CD4-positive, CD25-positive, alpha-beta regulatory T cell (primary cell): Measurements from ENCODE around the gene PTAR1. TPM values are rescaled to one million over a fixed set of nuclear protein-coding genes. Genes with fewer than 3 reads are reported as not detected.

Experiments used
- ATAC-seq, 2 donors: fragments of 150-1000 bp; cut with Tn5 transposase; one replicate each; pipeline ENCODE4 v1.10.0; 2021; ENCODE audit warnings: low read depth in 2 of 2, moderate number of reproducible peaks in 2 of 2, moderate library complexity in 1 of 2
- DNase-seq, 3 donors: peaks; one replicate each; pipeline versions ENCODE4 v3.0.0 to v3.0.0-alpha.2; 2012 to 2022; ENCODE audit warnings: mixed read lengths in 1 of 3
- H3K27ac ChIP-seq: one replicate; pipeline ENCODE4 v1.7.0; 2013; ENCODE audit warnings: mild to moderate bottlenecking, low read length; ENCODE audit not compliant: insufficient read depth, poor library complexity, severe bottlenecking
- H3K27me3 ChIP-seq: one replicate; pipeline ENCODE4 v1.7.0; 2013; ENCODE audit warnings: low read length; ENCODE audit not compliant: control insufficient read depth, insufficient read depth
- H3K36me3 ChIP-seq: one replicate; pipeline ENCODE4 v1.7.0; 2013; ENCODE audit warnings: mild to moderate bottlenecking, low read length, moderate library complexity; ENCODE audit not compliant: control insufficient read depth, insufficient read depth
- H3K4me1 ChIP-seq: 2 replicates; pipeline ENCODE4 v1.7.0; 2013; ENCODE audit warnings: mild to moderate bottlenecking, low read length; ENCODE audit not compliant: insufficient read depth, control insufficient read depth, poor library complexity, severe bottlenecking
- H3K4me3 ChIP-seq: one replicate; pipeline ENCODE4 v1.7.0; 2013; ENCODE audit warnings: low read depth, mild to moderate bottlenecking, low read length, moderate library complexity
- H3K9me3 ChIP-seq, 2 experiments: 1 replicate in 1 of 2; 2 replicates in 1 of 2; pipeline ENCODE4 v1.7.0; 2013; ENCODE audit warnings: low read length in 2 of 2, mild to moderate bottlenecking in 1 of 2, moderate library complexity in 1 of 2; ENCODE audit not compliant: control insufficient read depth in 2 of 2
- H3K27ac Mint-ChIP-seq, 3 donors: one replicate each; pipeline ENCODE4 v1.8.0; 2020 to 2022; ENCODE audit warnings: mild to moderate bottlenecking in 3 of 3, mixed read lengths in 3 of 3, moderate library complexity in 2 of 3
- H3K27me3 Mint-ChIP-seq: one replicate; pipeline ENCODE4 v1.8.0; 2022; ENCODE audit warnings: mild to moderate bottlenecking, mixed read lengths
- H3K36me3 Mint-ChIP-seq: one replicate; pipeline ENCODE4 v1.8.0; 2020; ENCODE audit warnings: mixed read lengths
- H3K4me1 Mint-ChIP-seq, 4 donors: one replicate each; pipeline ENCODE4 v1.8.0; 2020 to 2022; ENCODE audit warnings: mixed read lengths in 4 of 4, mild to moderate bottlenecking in 1 of 4
- H3K4me3 Mint-ChIP-seq, 4 donors: one replicate each; pipeline ENCODE4 v1.8.0; 2020 to 2022; ENCODE audit warnings: mild to moderate bottlenecking in 4 of 4, mixed read lengths in 4 of 4, moderate library complexity in 3 of 4
- H3K9me3 Mint-ChIP-seq, 7 donors: one replicate each; pipeline ENCODE4 v1.8.0; 2020 to 2022; ENCODE audit warnings: mixed read lengths in 7 of 7, mild to moderate bottlenecking in 3 of 7, moderate library complexity in 2 of 7
- polyA plus RNA-seq, 4 donors: library from polyadenylated mRNA; unstranded; fragments of 300-500 nt; fragmentation: Illumina TruSeq; gene quantifications; one replicate each; pipeline ENCODE4 v1.2.3, GENCODE V29; 2021
- total RNA-seq: library from RNA; stranded (reverse); gene quantifications from one replicate; pipeline ENCODE4 v1.2.3, GENCODE V29; 2022

PTAR1 gene
- total and polyA plus RNA-seq, 5 donors from 2014 or later = 11.6 to 85.3 (median 16.7) TPM

DNA sequence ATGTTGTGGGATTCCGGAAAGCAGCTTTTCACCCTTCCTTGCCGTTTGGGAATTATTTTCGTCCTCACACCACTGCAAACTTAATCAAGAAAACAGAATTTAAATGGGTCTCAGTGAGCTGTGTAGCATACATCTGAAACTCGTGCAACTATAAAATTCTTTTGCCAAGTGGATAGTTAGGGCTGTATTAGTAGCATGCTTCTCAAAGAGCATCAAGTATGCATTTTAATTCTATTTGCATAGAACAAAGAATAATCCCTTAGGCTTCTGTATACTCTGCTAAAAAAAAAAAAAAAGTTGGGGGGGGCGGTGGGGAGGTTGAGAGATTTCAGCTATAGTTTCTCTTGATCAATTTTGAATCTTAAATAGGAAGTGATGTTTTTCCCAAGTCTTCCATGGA lies 75.9 kb downstream of the PTAR1 start:
- Histone ChIP-seq H3K27me3 (no peaks in the 10 kb centered on the region), H3K4me3 (no peak overlapping the region), H3K4me1 (no peaks in the 10 kb centered on the region), H3K36me3 (no peaks in the 10 kb centered on the region), H3K9me3 (no peaks in the 10 kb centered on the region), H3K27ac (no peak overlapping the region)
- Mint-ChIP-seq H3K36me3 (no peaks in the 10 kb centered on the region), H3K27ac (no peak overlapping the region), H3K4me3 (no peak overlapping the region), H3K9me3 (no peaks in the 10 kb centered on the region), H3K27me3 (no peaks in the 10 kb centered on the region), H3K4me1 (no peaks in the 10 kb centered on the region)
- ATAC-seq = no peak
- DNase-seq = no peak

DNA sequence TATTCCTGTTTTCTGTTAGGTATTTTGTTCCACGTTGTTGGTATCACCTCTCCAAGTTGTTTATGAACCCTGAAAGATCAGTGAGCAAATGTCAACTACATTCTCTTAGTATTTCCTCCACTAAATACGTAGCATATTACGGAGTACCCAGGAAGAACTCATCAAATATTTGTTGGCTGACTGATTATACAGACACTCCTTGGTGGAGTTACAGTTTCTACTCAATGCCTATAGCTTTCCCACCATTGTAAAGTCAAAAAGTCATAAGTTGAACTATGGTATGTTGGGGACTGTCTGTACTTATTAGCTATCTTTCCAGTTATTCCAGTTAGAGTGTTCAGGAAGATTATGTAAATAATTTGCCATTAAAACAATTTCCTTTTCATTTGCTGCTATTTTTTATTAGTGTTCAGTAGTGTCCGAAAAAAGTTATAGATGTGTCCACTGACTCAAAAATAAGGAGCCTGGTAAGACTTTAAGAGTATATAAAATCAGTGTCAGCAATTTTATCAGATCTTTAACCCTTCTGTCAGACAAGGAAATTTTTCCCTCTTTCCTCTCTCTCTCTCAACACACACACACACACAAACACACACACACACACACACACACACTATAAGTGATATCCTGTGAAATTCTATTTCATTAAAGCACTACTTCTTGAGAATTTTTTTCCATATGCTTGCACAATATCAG lies 80.8 kb downstream of the PTAR1 start:
- Histone ChIP-seq H3K4me1 (no peaks in the 10 kb centered on the region), H3K4me3 (no peak overlapping the region), H3K27ac (no peak overlapping the region), H3K27me3 (peaks cover 10% of the 10 kb centered on the region), H3K36me3 (no peaks in the 10 kb centered on the region), H3K9me3 (no peaks in the 10 kb centered on the region)
- peaks cover 22% of the 10 kb centered on the region for H3K27me3 Mint-ChIP-seq
- H3K4me3 Mint-ChIP-seq = no peak overlapping the region
- H3K36me3 Mint-ChIP-seq = no peaks in the 10 kb centered on the region
- ATAC-seq (no peak), DNase-seq (no peak)
- H3K9me3 Mint-ChIP-seq = no peaks in the 10 kb centered on the region
- H3K4me1 Mint-ChIP-seq = peaks cover 0 to 7% (median 3%) of the 10 kb centered on the region in 4 donors
- H3K27ac Mint-ChIP-seq = no peak overlapping the region

DNA sequence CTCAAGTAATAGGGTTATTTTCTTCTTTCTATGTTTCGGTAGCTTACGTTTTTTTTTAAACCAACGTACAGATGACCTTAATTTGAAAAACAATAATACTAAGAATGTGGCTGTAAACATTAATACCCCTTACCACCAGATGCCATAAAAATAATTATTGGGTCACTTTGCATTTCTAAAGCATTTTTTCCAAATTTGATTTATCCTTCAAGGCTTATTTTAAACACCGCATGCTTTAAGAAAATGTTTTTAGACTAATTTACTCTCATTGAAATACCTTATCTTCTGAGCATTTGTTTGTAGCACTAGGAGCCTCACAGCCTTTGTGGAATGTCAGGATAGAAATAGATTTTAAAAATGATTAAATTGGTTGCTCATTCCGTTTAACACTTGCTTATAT lies 81.9 kb downstream of the PTAR1 start:
- ATAC-seq (no peak), DNase-seq (no peak)
- Histone ChIP-seq H3K36me3 (no peaks in the 10 kb centered on the region), H3K4me3 (no peak overlapping the region), H3K9me3 (no peaks in the 10 kb centered on the region), H3K4me1 (peaks cover 3% of the 10 kb centered on the region), H3K27me3 (peaks cover 10% of the 10 kb centered on the region), H3K27ac (no peak overlapping the region)
- Mint-ChIP-seq H3K27ac (no peak overlapping the region), H3K4me3 (no peak overlapping the region), H3K9me3 (no peaks in the 10 kb centered on the region), H3K4me1 (peaks cover 0 to 15% (median 5%) of the 10 kb centered on the region in 4 donors), H3K36me3 (no peaks in the 10 kb centered on the region), H3K27me3 (peaks cover 29% of the 10 kb centered on the region)

DNA sequence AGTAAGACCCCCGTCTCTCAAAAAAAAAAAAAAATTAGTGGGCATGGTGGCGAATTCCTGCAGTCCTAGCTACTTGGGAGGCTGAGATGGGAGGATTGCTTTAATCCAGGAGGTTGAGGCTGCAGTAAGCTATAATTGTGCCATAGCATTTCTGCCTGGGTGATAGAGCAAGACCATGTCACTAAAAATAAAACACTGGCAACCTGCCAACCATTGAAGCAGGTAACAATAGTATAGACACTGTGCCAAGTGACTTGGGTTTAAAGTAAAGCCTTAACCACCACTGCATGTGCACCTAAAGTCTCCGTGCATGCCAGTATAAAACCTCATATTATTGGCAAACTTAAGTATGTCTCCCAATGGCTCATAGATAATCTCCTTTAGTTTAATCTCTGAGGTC lies 84.2 kb downstream of the PTAR1 start:
- H3K4me3 Mint-ChIP-seq = no peak overlapping the region
- Histone ChIP-seq H3K4me3 (no peak overlapping the region), H3K27me3 (peaks cover 16% of the 10 kb centered on the region), H3K36me3 (no peaks in the 10 kb centered on the region), H3K4me1 (peaks cover 11% of the 10 kb centered on the region), H3K9me3 (no peaks in the 10 kb centered on the region), H3K27ac (no peak overlapping the region)
- peaks cover 45% of the 10 kb centered on the region for H3K27me3 Mint-ChIP-seq
- H3K27ac Mint-ChIP-seq = no peak overlapping the region
- ATAC-seq (no peak), DNase-seq (no peak)
- H3K9me3 Mint-ChIP-seq = no peaks in the 10 kb centered on the region
- H3K36me3 Mint-ChIP-seq = no peaks in the 10 kb centered on the region
- peaks cover 0 to 27% (median 6%) of the 10 kb centered on the region in 4 donors for H3K4me1 Mint-ChIP-seq

DNA sequence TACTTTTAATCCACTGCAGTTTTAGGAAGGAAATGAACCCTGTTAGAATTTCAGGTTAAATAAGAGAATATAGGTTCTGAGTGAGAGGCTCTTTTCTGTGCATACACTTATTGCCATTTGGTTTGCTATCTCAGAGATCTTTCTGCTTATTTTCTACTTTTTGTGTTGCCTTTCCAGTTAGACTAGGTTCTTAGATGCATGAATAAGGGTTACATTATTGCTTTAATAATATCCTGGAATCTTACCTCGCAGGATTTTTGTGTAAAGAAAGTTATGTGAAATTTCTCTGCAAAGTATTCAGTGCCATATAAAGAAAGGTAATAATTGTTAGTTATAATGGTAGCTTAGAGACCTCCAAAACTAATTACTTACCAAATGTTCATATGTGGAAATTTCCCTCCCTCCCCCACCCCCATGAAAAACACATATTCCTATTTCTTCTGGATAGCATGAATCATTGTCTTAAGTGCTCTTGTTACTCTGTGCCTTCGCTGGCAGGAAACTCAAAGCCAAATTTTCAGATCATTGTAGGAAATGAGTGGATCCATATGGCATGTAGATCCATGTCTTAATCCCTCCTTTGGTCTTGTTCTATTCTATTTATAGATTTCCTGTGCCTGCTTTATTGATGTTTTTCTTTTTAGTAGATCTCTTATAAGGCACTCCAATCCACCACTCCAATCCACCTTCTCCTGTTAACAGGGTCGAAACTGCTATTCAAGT lies 84.9 kb downstream of the PTAR1 start:
- Histone ChIP-seq H3K4me3 (no peak overlapping the region), H3K4me1 (peaks cover 11% of the 10 kb centered on the region), H3K27ac (no peak overlapping the region), H3K27me3 (peaks cover 20% of the 10 kb centered on the region), H3K36me3 (no peaks in the 10 kb centered on the region), H3K9me3 (no peaks in the 10 kb centered on the region)
- ATAC-seq (no peak), DNase-seq (peak in 1 of 3 donors; percentile 9)
- Mint-ChIP-seq H3K36me3 (no peaks in the 10 kb centered on the region), H3K4me1 (peaks cover 0 to 27% (median 6%) of the 10 kb centered on the region in 4 donors), H3K9me3 (no peaks in the 10 kb centered on the region), H3K27me3 (peaks cover 50% of the 10 kb centered on the region), H3K4me3 (peak overlapping the region in 2 of 4 donors; percentile 36 to 51), H3K27ac (no peak overlapping the region)

DNA sequence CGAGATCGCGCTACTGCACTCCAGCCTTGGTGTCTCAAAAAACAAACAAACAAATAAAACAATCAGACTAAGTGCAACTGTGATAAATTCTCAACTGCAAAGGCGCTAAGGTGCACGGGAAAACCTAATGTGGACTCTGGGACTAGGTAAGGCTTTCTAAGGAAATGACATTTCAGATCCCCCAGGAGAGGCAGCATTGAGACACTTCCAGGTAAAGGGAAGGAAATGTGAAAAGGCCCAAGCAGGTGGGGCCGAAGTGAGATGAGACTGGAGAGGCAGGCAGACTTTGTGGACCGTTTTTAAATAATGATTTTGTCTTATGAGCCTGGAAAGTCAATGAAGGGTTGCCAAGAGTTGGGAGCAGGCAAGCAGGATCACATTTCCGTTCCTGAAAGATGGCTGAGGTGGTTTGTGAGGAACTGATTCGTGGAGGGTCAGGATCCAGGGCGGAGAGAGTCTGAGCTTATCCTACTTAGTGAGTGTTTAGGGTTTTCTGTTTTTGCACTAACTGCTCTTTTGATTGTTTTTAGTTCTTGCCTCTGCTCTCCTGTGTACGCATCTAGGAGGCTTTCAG lies 85.6 kb downstream of the PTAR1 start:
- Mint-ChIP-seq H3K4me1 (peaks cover 0 to 27% (median 6%) of the 10 kb centered on the region in 4 donors), H3K27me3 (peaks cover 50% of the 10 kb centered on the region), H3K4me3 (peak overlapping the region; percentile 35 to 77 (median 50)), H3K9me3 (no peaks in the 10 kb centered on the region), H3K27ac (no peak overlapping the region), H3K36me3 (no peaks in the 10 kb centered on the region)
- DNase-seq (no peak), ATAC-seq (no peak)
- Histone ChIP-seq H3K4me3 (no peak overlapping the region), H3K27me3 (peaks cover 20% of the 10 kb centered on the region), H3K9me3 (no peaks in the 10 kb centered on the region), H3K27ac (no peak overlapping the region), H3K4me1 (peaks cover 11% of the 10 kb centered on the region), H3K36me3 (no peaks in the 10 kb centered on the region)

DNA sequence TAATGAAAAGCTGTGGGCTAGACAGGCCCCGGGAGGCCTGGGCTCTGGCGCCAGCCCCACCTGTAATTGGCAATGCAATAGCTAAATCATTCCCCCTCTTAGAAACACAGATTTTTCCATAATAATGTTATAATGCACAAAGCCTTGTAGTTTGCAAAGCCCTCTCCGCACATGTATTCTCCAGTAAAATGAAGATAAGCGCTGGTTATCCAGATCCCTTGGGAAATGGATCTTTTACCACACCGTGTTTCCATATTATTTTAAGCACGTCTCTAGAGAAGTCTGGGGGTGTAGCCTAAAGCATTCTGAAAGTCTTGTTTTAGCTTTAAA lies 86.5 kb downstream of the PTAR1 start:
- H3K4me3 Mint-ChIP-seq = peak overlapping the region; percentile 77 to 85 (median 82)
- no peak overlapping the region for H3K27ac Mint-ChIP-seq
- Histone ChIP-seq H3K36me3 (no peaks in the 10 kb centered on the region), H3K27ac (no peak overlapping the region), H3K4me1 (peaks cover 11% of the 10 kb centered on the region), H3K27me3 (peaks cover 26% of the 10 kb centered on the region), H3K9me3 (no peaks in the 10 kb centered on the region), H3K4me3 (peak overlapping the region; percentile 19)
- H3K4me1 Mint-ChIP-seq = peaks cover 0 to 27% (median 6%) of the 10 kb centered on the region in 4 donors
- H3K9me3 Mint-ChIP-seq = no peaks in the 10 kb centered on the region
- H3K27me3 Mint-ChIP-seq = peaks cover 50% of the 10 kb centered on the region
- DNase-seq (no peak), ATAC-seq (no peak)
- H3K36me3 Mint-ChIP-seq = no peaks in the 10 kb centered on the region
